ENCODE results near the gene PPP6R2.

DNA sequence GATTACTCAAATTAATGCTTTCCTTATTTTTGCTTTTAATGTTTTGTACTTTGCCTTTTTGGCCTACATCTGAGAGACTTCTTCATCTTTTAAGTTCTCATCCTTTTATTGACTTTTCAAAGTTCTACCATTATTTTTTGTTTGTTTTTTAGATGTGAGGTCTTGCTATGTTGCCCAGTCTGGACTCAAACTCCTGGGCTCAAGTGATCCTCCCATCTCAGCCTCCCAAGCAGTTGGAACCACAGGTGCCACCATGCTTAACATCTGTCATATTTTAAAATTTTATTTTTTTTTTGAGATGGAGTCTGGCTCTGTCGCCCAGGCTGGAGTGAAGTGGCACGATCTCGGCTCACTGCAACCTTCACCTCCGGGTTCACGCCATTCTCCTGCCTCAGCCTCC lies 57.8 kb downstream of the PPP6R2 start:
- no peak for TF ChIP-seq RAD21 (IDR thresholded peaks at IDR 0.05; ENCODE audit: low read depth)
- TF ChIP-seq, protein P1, sequence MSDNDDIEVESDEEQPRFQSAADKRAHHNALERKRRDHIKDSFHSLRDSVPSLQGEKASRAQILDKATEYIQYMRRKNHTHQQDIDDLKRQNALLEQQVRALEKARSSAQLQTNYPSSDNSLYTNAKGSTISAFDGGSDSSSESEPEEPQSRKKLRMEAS (IDR thresholded peaks at IDR 0.05) = no peak
- TF ChIP-seq, protein P2, sequence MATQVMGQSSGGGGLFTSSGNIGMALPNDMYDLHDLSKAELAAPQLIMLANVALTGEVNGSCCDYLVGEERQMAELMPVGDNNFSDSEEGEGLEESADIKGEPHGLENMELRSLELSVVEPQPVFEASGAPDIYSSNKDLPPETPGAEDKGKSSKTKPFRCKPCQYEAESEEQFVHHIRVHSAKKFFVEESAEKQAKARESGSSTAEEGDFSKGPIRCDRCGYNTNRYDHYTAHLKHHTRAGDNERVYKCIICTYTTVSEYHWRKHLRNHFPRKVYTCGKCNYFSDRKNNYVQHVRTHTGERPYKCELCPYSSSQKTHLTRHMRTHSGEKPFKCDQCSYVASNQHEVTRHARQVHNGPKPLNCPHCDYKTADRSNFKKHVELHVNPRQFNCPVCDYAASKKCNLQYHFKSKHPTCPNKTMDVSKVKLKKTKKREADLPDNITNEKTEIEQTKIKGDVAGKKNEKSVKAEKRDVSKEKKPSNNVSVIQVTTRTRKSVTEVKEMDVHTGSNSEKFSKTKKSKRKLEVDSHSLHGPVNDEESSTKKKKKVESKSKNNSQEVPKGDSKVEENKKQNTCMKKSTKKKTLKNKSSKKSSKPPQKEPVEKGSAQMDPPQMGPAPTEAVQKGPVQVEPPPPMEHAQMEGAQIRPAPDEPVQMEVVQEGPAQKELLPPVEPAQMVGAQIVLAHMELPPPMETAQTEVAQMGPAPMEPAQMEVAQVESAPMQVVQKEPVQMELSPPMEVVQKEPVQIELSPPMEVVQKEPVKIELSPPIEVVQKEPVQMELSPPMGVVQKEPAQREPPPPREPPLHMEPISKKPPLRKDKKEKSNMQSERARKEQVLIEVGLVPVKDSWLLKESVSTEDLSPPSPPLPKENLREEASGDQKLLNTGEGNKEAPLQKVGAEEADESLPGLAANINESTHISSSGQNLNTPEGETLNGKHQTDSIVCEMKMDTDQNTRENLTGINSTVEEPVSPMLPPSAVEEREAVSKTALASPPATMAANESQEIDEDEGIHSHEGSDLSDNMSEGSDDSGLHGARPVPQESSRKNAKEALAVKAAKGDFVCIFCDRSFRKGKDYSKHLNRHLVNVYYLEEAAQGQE (IDR thresholded peaks at IDR 0.05; ENCODE audit: low read depth) = no peak
- TF ChIP-seq EP300 (IDR thresholded peaks at IDR 0.05; ENCODE audit: borderline replicate concordance) = no peak
- TF ChIP-seq TAF1 (IDR thresholded peaks at IDR 0.05; ENCODE audit: low read depth) = no peak
- TF ChIP-seq FOXM1 (IDR thresholded peaks at IDR 0.05; ENCODE audit: borderline replicate concordance, low read depth) = no peak
- TF ChIP-seq EGR1 (IDR thresholded peaks at IDR 0.05) = no peak
- no peak for TF ChIP-seq CEBPB (IDR thresholded peaks at IDR 0.05)
- no peak for TF ChIP-seq TEAD4 (IDR thresholded peaks at IDR 0.05)
- TF ChIP-seq YY1 (IDR thresholded peaks at IDR 0.05; ENCODE audit: low read depth) = no peak
- no peak for TF ChIP-seq TCF12 (IDR thresholded peaks at IDR 0.05; ENCODE audit: low read depth)
- TF ChIP-seq, protein P3, sequence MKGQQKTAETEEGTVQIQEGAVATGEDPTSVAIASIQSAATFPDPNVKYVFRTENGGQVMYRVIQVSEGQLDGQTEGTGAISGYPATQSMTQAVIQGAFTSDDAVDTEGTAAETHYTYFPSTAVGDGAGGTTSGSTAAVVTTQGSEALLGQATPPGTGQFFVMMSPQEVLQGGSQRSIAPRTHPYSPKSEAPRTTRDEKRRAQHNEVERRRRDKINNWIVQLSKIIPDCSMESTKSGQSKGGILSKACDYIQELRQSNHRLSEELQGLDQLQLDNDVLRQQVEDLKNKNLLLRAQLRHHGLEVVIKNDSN (IDR thresholded peaks at IDR 0.05) = no peak
- TF ChIP-seq NFIC (IDR thresholded peaks at IDR 0.05) = no peak
- TF ChIP-seq ZBTB7A (IDR thresholded peaks at IDR 0.05; ENCODE audit: low read depth) = no peak
